Nephron (organoid): ENCODE measurements around the gene COL20A1.

Source experiments
- H3K27ac Mint-ChIP-seq, 3 experiments: 2 replicates each; pipeline ENCODE4 v1.8.0; 2020; ENCODE audit warnings: mixed read lengths in 3 of 3, mild to moderate bottlenecking in 2 of 3, moderate library complexity in 1 of 3
- H3K27me3 Mint-ChIP-seq: 2 replicates; pipeline ENCODE4 v1.8.0; 2021; ENCODE audit warnings: low read depth, mild to moderate bottlenecking, moderate library complexity, mixed read lengths
- H3K36me3 Mint-ChIP-seq: 2 replicates; pipeline ENCODE4 v1.8.0; 2020; ENCODE audit warnings: low read depth, mixed read lengths
- H3K4me1 Mint-ChIP-seq: 2 replicates; pipeline ENCODE4 v1.8.0; 2020; ENCODE audit warnings: mixed read lengths
- H3K4me3 Mint-ChIP-seq, 3 experiments: 2 replicates each; pipeline ENCODE4 v1.8.0; 2020; ENCODE audit warnings: mild to moderate bottlenecking in 3 of 3, mixed read lengths in 3 of 3, moderate library complexity in 2 of 3
- H3K9me3 Mint-ChIP-seq: 2 replicates; pipeline ENCODE4 v1.8.0; 2020; ENCODE audit warnings: mixed read lengths
- TF ChIP-seq, protein P1 (sequence below), 3 experiments: fragments of 200-600 bp; sonication (generic); IDR thresholded peaks; one replicate each; pipeline ENCODE4 v1.5.0; 2021; ENCODE audit warnings: antibody characterized with exemption in 3 of 3; ENCODE audit not compliant: unreplicated experiment in 3 of 3

The COL20A1 gene

GRCh38 chr20:63292904-63293303 lies at the start of gene COL20A1:
TSS of gene COL20A1 (plus strand) at chr20:63293186. CDS start at chr20:63295108, 1,922 bp downstream.
- peaks cover 3% of the 10 kb centered on the region for H3K36me3 Mint-ChIP-seq
- no peaks in the 10 kb centered on the region for H3K9me3 Mint-ChIP-seq
- H3K27me3 Mint-ChIP-seq = peaks cover 18% of the 10 kb centered on the region
- no peak within 1 kb of the TSS for H3K27ac Mint-ChIP-seq
- H3K4me3 Mint-ChIP-seq = no peak within 1 kb of the TSS
- TF ChIP-seq, protein P1, sequence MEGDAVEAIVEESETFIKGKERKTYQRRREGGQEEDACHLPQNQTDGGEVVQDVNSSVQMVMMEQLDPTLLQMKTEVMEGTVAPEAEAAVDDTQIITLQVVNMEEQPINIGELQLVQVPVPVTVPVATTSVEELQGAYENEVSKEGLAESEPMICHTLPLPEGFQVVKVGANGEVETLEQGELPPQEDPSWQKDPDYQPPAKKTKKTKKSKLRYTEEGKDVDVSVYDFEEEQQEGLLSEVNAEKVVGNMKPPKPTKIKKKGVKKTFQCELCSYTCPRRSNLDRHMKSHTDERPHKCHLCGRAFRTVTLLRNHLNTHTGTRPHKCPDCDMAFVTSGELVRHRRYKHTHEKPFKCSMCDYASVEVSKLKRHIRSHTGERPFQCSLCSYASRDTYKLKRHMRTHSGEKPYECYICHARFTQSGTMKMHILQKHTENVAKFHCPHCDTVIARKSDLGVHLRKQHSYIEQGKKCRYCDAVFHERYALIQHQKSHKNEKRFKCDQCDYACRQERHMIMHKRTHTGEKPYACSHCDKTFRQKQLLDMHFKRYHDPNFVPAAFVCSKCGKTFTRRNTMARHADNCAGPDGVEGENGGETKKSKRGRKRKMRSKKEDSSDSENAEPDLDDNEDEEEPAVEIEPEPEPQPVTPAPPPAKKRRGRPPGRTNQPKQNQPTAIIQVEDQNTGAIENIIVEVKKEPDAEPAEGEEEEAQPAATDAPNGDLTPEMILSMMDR (IDR thresholded peaks at IDR 0.05; ENCODE audit: unreplicated experiment in 3 of 3) = no peak
- H3K4me1 Mint-ChIP-seq = peaks cover 8% of the 10 kb centered on the region

- peaks cover 4% of the 10 kb centered on the region for H3K4me1 Mint-ChIP-seq
- H3K36me3 Mint-ChIP-seq = no peaks in the 10 kb centered on the region
Observed at GRCh38 chr20:63243604-63244247, 49.3 kb upstream of the COL20A1 start.

GRCh38 chr20:63244468-63244867 lies 48.5 kb upstream of the COL20A1 start:
- H3K4me1 Mint-ChIP-seq = peaks cover 11% of the 10 kb centered on the region
- H3K27me3 Mint-ChIP-seq = peaks cover 8% of the 10 kb centered on the region
- no peaks in the 10 kb centered on the region for H3K9me3 Mint-ChIP-seq
- H3K36me3 Mint-ChIP-seq = no peaks in the 10 kb centered on the region
- no peak overlapping the region for H3K4me3 Mint-ChIP-seq
- no peak overlapping the region for H3K27ac Mint-ChIP-seq
- TF ChIP-seq, protein P1 (IDR thresholded peaks at IDR 0.05; ENCODE audit: unreplicated experiment in 3 of 3) = no peak

More at GRCh38 chr20:63243604-63244247, 49.3 kb upstream of the COL20A1 start:
- Mint-ChIP-seq H3K4me3 (no peak overlapping the region), H3K27ac (no peak overlapping the region), H3K27me3 (peaks cover 3% of the 10 kb centered on the region), H3K9me3 (no peaks in the 10 kb centered on the region)
- TF ChIP-seq, protein P1 (IDR thresholded peaks at IDR 0.05; ENCODE audit: unreplicated experiment in 3 of 3) = no peak

GRCh38 chr20:63246490-63247288 lies 46.3 kb upstream of the COL20A1 start:
- H3K9me3 Mint-ChIP-seq = no peaks in the 10 kb centered on the region
- H3K27me3 Mint-ChIP-seq = peaks cover 15% of the 10 kb centered on the region
- TF ChIP-seq, protein P1 (IDR thresholded peaks at IDR 0.05; ENCODE audit: unreplicated experiment in 3 of 3) = no peak
- H3K4me3 Mint-ChIP-seq = no peak overlapping the region
- no peak overlapping the region for H3K27ac Mint-ChIP-seq
- no peaks in the 10 kb centered on the region for H3K36me3 Mint-ChIP-seq
- peaks cover 26% of the 10 kb centered on the region for H3K4me1 Mint-ChIP-seq

- Mint-ChIP-seq H3K4me3 (no peak overlapping the region), H3K27ac (no peak overlapping the region), H3K36me3 (no peaks in the 10 kb centered on the region), H3K4me1 (peaks cover 30% of the 10 kb centered on the region), H3K9me3 (no peaks in the 10 kb centered on the region), H3K27me3 (peaks cover 20% of the 10 kb centered on the region)
- TF ChIP-seq, protein P1 (IDR thresholded peaks at IDR 0.05; ENCODE audit: unreplicated experiment in 3 of 3) = no peak
Observed at GRCh38 chr20:63247671-63248228, 45.2 kb upstream of the COL20A1 start.
